NOMO-1 (cell line): ENCODE results near the gene VDR.

Experiments
- DNase-seq, 2 experiments: peaks; one replicate each; lab custom pipeline; 2025; ENCODE audit not compliant: unreplicated experiment in 2 of 2; lab: John Stamatoyannopoulos, UW

The VDR gene

GRCh38 chr12:47931187-47931586 is 26.4 kb upstream of the VDR start:
- DNase-seq: no peak

GRCh38 chr12:47930634-47931033 is 25.8 kb upstream of the VDR start:
- no peak for DNase-seq

- no peak for DNase-seq
Observed at GRCh38 chr12:47927346-47927745, 22.6 kb upstream of the VDR start.

GRCh38 chr12:47921907-47922306 is 17.1 kb upstream of the VDR start:
- DNase-seq: no peak

GRCh38 chr12:47920913-47921312 is 16.1 kb upstream of the VDR start:
- no peak for DNase-seq

- no peak for DNase-seq
Observed at GRCh38 chr12:47913081-47913480, 8.3 kb upstream of the VDR start.

GRCh38 chr12:47912556-47912955 is 7.8 kb upstream of the VDR start:
- no peak for DNase-seq

GRCh38 chr12:47910981-47911380 is 6.2 kb upstream of the VDR start:
- DNase-seq: no peak

GRCh38 chr12:47910486-47910885 is 5.7 kb upstream of the VDR start:
- DNase-seq: no peak

- DNase-seq: no peak
Observed at GRCh38 chr12:47909839-47910465, 5.2 kb upstream of the VDR start.

- no peak for DNase-seq
Observed at GRCh38 chr12:47908738-47909137, 3.9 kb upstream of the VDR start.

GRCh38 chr12:47907851-47908454 is 3.2 kb upstream of the VDR start:
- DNase-seq: no peak

GRCh38 chr12:47903927-47904712 is 674 bp downstream of the VDR start:
- DNase-seq: peak; percentile 60 to 71

- DNase-seq: peak in 1 of 2 experiments; percentile 11
Observed at GRCh38 chr12:47903151-47903611, 1.6 kb downstream of the VDR start.

- no peak for DNase-seq
Observed at GRCh38 chr12:47902131-47902639, 2.6 kb downstream of the VDR start.

- no peak for DNase-seq
Observed at GRCh38 chr12:47901718-47902093, 3.1 kb downstream of the VDR start.

GRCh38 chr12:47901063-47901717 is 3.6 kb downstream of the VDR start:
- DNase-seq: peak; percentile 39 to 61

- peak in 1 of 2 experiments; percentile 61 for DNase-seq
Observed at GRCh38 chr12:47900131-47901062, 4.4 kb downstream of the VDR start.

GRCh38 chr12:47899466-47899865 is 5.3 kb downstream of the VDR start:
- no peak for DNase-seq

- DNase-seq: no peak
Observed at GRCh38 chr12:47896633-47897032, 8.2 kb downstream of the VDR start.
